SIG-M5 treated with dmso at 0.1 percent for 504 hours (cell line): Measurements from ENCODE around the gene NPIPB8.
A peak's percentile ranks its signal among the peaks of the same experiment; 100 is the strongest.
"Not testable (repeated sequence)": the region's sequence is repeated elsewhere in the genome, so short reads cannot be mapped to it uniquely, and the experiment has no call there.

Experiments
- DNase-seq: peaks from one replicate; lab custom pipeline; 2025; ENCODE audit not compliant: unreplicated experiment; lab: John Stamatoyannopoulos, UW

NPIPB8 gene

GRCh38 chr16:28623172-28623711 is 14.6 kb upstream of the NPIPB8 start:
- peak; percentile 23 for DNase-seq

DNA sequence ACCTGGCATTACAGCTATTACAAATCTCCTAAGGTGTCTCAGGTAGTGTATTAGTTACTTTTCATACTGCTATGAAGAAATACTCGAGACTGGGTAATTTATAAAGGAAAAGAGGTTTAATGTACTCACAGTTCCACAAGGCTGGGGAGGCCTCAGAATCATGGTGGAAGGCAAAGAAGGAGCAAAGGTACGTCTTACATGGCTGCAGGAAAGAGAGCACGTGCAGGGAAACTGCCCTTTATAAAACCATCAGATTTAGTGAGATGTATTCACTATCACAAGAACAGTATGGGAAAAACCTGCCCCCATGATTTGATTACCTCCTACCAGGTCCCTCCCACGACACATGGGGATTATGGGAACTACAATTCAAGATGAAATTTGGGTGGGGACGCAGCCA is 7.0 kb upstream of the NPIPB8 start:
- not testable (repeated sequence) for DNase-seq

- not testable (repeated sequence) for DNase-seq
These were observed 1.6 kb upstream of the NPIPB8 start for GRCh38 chr16:28636093-28636823.

- not testable (repeated sequence) for DNase-seq
These were observed 494 bp downstream of the NPIPB8 start for GRCh38 chr16:28638359-28638758.

GRCh38 chr16:28639959-28640358 is 2.1 kb downstream of the NPIPB8 start:
- not testable (repeated sequence) for DNase-seq

DNA sequence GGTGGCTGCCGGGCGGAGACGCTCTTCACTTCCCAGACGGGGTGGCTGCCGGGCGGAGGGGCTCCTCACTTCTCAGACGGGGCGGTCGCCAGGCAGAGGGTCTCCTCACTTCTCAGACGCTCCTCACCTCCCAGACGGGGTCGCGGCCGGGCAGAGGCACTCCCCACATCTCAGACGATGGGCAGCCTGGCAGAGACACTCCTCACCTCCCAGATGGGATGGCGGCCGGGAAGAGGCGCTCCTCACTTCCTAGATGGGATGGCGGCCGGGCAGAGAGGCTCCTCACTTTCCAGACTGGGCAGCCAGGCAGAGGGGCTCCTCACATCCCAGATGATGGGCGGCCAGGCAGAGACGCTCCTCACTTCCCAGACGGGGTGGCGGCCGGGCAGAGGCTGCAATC is 28.4 kb downstream of the NPIPB8 start:
- DNase-seq: not testable (repeated sequence)

- DNase-seq: not testable (repeated sequence)
These were observed 29.6 kb downstream of the NPIPB8 start for GRCh38 chr16:28667480-28667879.

- DNase-seq: not testable (repeated sequence)
These were observed 30.3 kb downstream of the NPIPB8 start for GRCh38 chr16:28668199-28668598.

- not testable (repeated sequence) for DNase-seq
These were observed 50.6 kb downstream of the NPIPB8 start for GRCh38 chr16:28688327-28688952.

DNA sequence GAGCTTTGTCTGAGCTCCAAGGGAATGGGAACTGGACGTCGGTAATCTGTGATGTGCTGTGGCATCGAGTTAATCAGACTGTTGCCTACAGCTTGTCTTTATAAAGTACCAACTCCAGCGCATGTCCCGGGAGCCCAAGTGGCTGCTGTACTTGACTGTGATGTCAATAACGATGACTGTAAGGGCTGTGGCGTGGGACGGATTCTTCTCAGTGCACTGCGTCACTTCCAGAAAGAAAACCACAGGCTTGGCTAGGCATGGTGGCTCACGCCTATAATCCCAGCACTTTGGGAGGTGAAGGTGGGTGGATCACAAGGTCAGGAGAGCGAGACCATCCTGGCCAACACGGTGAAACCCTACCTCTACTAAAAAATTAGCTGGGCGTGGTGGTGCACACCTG is 51.6 kb downstream of the NPIPB8 start:
- DNase-seq: not testable (repeated sequence)

- not testable (repeated sequence) for DNase-seq
These were observed 53.9 kb downstream of the NPIPB8 start for GRCh38 chr16:28691722-28692121.

GRCh38 chr16:28693257-28693950 is 55.5 kb downstream of the NPIPB8 start:
- DNase-seq: not testable (repeated sequence)

DNA sequence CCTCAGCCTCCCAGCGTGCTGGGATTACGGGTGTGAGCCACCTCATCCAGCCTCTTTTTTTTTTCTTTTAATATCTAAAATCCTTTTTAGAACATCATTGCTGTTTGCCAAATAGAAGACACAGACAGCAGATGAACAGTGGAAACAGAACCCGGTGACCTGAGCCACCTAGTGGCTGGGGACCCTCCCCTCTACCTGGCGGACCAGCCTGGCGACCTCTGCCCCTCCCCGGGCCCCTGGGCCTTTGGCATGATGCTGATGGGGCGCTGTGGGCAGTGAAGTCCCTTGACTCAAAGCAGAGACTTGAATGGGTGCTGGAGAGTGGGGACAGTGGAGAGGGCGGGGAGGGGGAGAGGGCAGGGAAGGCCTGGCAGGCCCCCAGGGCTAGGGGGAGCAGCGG is 61.9 kb downstream of the NPIPB8 start:
- DNase-seq: not testable (repeated sequence)

GRCh38 chr16:28700349-28700748 is 62.5 kb downstream of the NPIPB8 start:
- DNase-seq: not testable (repeated sequence)

DNA sequence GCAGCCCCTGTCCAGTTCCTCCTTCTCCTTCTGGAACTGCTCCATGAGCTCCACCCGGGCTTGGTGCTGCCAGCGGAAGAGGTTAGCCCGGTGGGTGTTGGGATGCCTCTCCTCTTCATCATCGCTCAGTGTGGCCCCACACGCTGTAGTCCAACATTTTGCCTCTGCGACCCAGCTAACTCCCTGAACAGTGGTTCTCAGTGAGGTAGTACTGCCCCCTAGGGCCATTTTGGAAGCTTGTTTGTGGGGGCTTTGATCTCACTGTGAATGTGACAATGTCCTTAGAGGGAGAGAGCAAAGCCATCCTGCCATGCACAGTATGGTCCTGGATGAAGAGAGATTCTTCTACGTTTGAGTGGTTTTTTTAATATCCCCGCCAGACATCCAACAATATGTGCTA is 63.5 kb downstream of the NPIPB8 start:
- not testable (repeated sequence) for DNase-seq

- DNase-seq: not testable (repeated sequence)
These were observed 66.4 kb downstream of the NPIPB8 start for GRCh38 chr16:28704246-28704645.
